ENCODE data around the gene GSTK1. TPM values are rescaled to one million over a fixed set of nuclear protein-coding genes. Genes with fewer than 3 reads are reported as not detected.

Gene GSTK1
- polyA plus RNA-seq, 1 experiment = 164 TPM

DNA sequence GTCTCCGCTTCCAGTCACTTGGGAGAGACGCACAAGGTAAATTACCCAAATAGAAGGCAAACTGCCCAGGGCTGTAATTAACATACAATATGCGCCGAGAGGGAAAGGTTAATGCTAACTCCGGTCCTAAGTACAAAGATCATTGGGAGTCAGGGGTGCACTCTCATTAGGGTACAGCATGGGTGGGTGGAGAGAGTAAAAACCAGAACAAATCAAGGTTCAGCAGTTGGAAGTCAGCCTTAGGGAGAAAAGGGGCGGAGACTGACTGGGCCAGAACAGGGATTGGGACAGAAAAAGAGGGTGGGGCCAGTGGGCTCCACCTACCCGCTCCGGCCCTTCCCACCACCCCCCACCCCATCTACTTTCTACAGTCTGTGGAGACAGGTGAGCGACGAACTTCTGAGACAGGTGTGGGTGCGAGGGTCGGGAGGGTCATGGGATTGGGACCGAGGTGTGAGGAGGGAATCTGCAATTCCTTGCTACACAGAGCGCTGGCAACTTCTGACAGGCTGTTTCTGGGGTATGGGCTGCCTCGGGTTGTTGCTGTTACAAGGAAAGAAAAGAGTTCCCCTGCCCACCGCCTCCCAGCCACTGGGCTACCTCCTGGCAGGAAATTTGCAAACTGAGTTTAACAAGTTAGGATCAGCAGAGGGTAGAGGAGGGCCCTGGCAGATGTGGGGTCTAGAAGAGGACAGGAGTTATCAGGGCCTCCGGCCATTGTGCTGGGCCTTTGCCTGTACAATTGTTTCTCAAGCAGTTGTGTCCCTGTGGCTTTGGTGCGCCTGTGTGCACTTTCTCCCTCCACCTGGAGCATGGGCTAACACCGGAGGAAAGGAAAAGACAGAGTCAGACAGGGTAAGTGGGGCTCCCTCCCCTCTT, 21.6 kb downstream of the GSTK1 start, which contains the start of gene TMEM139:
TSS of gene TMEM139 (plus strand) at position 368 of the 879 bp plus-strand sequence. CDS start 1,000 bp downstream, outside the sequence.
- TF ChIP-seq, protein P1, sequence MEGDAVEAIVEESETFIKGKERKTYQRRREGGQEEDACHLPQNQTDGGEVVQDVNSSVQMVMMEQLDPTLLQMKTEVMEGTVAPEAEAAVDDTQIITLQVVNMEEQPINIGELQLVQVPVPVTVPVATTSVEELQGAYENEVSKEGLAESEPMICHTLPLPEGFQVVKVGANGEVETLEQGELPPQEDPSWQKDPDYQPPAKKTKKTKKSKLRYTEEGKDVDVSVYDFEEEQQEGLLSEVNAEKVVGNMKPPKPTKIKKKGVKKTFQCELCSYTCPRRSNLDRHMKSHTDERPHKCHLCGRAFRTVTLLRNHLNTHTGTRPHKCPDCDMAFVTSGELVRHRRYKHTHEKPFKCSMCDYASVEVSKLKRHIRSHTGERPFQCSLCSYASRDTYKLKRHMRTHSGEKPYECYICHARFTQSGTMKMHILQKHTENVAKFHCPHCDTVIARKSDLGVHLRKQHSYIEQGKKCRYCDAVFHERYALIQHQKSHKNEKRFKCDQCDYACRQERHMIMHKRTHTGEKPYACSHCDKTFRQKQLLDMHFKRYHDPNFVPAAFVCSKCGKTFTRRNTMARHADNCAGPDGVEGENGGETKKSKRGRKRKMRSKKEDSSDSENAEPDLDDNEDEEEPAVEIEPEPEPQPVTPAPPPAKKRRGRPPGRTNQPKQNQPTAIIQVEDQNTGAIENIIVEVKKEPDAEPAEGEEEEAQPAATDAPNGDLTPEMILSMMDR (IDR thresholded peaks at IDR 0.05; ENCODE audit: insufficient read depth, low read depth, low read length) = no peak
- CTCF ChIA-PET = no interaction called here
- DNase-seq (ENCODE audit: low read depth) = no peak
- POLR2A ChIA-PET = no interaction called here
- H3K27me3 ChIP-seq (ENCODE audit: control insufficient read depth, insufficient read depth, low read length) = no peaks in the 10 kb centered on the region
- no peak within 1 kb of the TSS for H3K4me3 ChIP-seq (ENCODE audit: low read depth, low read length)
- no peaks in the 10 kb centered on the region for H3K36me3 ChIP-seq (ENCODE audit: control insufficient read depth, insufficient read depth, low read length)

GRCh38 chr7:143285470-143285778, 22.2 kb downstream of the GSTK1 start:
- DNase-seq (ENCODE audit: low read depth) = no peak
- ChIA-PET POLR2A (no interaction called here), CTCF (interaction anchor here (1.9 kb wide), 1 partner anchor 14 kb away, joined by 5 read pairs; no protein-coding TSS in a partner anchor)
- H3K36me3 ChIP-seq (ENCODE audit: control insufficient read depth, insufficient read depth, low read length) = no peaks in the 10 kb centered on the region
- TF ChIP-seq, protein P1 (IDR thresholded peaks at IDR 0.05; ENCODE audit: insufficient read depth, low read depth, low read length) = no peak
- no peak overlapping the region for H3K4me3 ChIP-seq (ENCODE audit: low read depth, low read length)
- H3K27me3 ChIP-seq (ENCODE audit: control insufficient read depth, insufficient read depth, low read length) = no peaks in the 10 kb centered on the region

DNA sequence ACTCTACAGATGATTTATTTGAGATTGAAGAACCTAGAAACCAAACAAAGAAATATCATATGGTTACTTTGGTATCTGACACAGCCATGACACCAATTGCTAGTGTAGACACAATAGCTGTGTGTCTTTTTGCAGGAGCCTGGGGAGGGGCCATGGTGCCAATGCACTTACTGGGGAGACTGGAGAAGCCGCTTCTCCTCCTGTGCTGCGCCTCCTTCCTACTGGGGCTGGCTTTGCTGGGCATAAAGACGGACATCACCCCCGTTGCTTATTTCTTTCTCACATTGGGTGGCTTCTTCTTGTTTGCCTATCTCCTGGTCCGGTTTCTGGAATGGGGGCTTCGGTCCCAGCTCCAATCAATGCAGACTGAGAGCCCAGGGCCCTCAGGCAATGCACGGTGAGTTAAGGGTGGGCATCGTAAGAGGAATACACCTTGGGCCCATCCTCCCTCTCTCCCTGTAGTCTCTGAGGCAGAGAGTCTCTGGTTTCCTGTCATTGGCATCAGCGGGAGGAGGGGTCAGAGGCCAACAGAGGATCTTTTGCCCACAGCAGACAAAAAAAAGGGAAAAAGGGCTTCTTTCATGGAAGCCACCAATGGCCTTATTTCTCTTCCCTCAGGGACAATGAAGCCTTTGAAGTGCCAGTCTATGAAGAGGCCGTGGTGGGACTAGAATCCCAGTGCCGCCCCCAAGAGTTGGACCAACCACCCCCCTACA, 22.7 kb downstream of the GSTK1 start:
- H3K27me3 ChIP-seq (ENCODE audit: control insufficient read depth, insufficient read depth, low read length) = no peaks in the 10 kb centered on the region
- no peak overlapping the region for H3K4me3 ChIP-seq (ENCODE audit: low read depth, low read length)
- POLR2A ChIA-PET = no interaction called here
- no peaks in the 10 kb centered on the region for H3K36me3 ChIP-seq (ENCODE audit: control insufficient read depth, insufficient read depth, low read length)
- TF ChIP-seq, protein P1 (IDR thresholded peaks at IDR 0.05; ENCODE audit: insufficient read depth, low read depth, low read length) = no peak
- no peak for DNase-seq (ENCODE audit: low read depth)
- CTCF ChIA-PET = interaction anchor here (1.9 kb wide), 1 partner anchor 13 kb away, joined by 5 read pairs; no protein-coding TSS in a partner anchor

DNA sequence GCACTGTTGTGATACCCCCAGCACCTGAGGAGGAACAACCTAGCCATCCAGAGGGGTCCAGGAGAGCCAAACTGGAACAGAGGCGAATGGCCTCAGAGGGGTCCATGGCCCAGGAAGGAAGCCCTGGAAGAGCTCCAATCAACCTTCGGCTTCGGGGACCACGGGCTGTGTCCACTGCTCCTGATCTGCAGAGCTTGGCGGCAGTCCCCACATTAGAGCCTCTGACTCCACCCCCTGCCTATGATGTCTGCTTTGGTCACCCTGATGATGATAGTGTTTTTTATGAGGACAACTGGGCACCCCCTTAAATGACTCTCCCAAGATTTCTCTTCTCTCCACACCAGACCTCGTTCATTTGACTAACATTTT, 23.3 kb downstream of the GSTK1 start:
- no peaks in the 10 kb centered on the region for H3K27me3 ChIP-seq (ENCODE audit: control insufficient read depth, insufficient read depth, low read length)
- POLR2A ChIA-PET = no interaction called here
- TF ChIP-seq, protein P1 (IDR thresholded peaks at IDR 0.05; ENCODE audit: insufficient read depth, low read depth, low read length) = no peak
- no peak for DNase-seq (ENCODE audit: low read depth)
- H3K36me3 ChIP-seq (ENCODE audit: control insufficient read depth, insufficient read depth, low read length) = no peaks in the 10 kb centered on the region
- CTCF ChIA-PET = interaction anchor here (1.9 kb wide), 1 partner anchor 12 kb away, joined by 5 read pairs; no protein-coding TSS in a partner anchor
- no peak overlapping the region for H3K4me3 ChIP-seq (ENCODE audit: low read depth, low read length)

- ChIA-PET POLR2A (no interaction called here), CTCF (interaction anchor here (0.7 to 1.9 kb wide), 5 partner anchors 8 to 93 kb away, joined by 3 to 6 read pairs (median 4); no protein-coding TSS in a partner anchor)
- Histone ChIP-seq H3K36me3 (ENCODE audit: control insufficient read depth, insufficient read depth, low read length) (peaks cover under 1% of the 10 kb centered on the region; the same call in 1 of the 2 replicates), H3K4me3 (ENCODE audit: low read depth, low read length) (peak overlapping the region; percentile 35), H3K27me3 (ENCODE audit: control insufficient read depth, insufficient read depth, low read length) (no peaks in the 10 kb centered on the region)
- TF ChIP-seq, protein P1 (IDR thresholded peaks at IDR 0.05; ENCODE audit: insufficient read depth, low read depth, low read length) = no peak
- DNase-seq (ENCODE audit: low read depth) = no peak
Measured at GRCh38 chr7:143287339-143287934, 24.2 kb downstream of the GSTK1 start.

Measured in BJ (cell line).